NCI-H460 (cell line): Measurements from ENCODE around the gene SNAPIN. TPM values are rescaled to one million over a fixed set of nuclear protein-coding genes. Genes with fewer than 3 reads are reported as not detected.

Experiments
- DNase-seq: peaks from one replicate; pipeline ENCODE4 v3.0.0-alpha.2; 2016; ENCODE audit warnings: low read depth; ENCODE audit errors: extremely low read depth
- small RNA-seq, 2 experiments: library from RNA; depleted of rRNA; stranded (forward); fragments of <200 nt; gene quantifications; one replicate each; pipeline ENCODE3, GENCODE V24; 2014
- total RNA-seq: library from RNA; depleted of rRNA; stranded (reverse); fragments of >200 nt; shearing (Covaris generic); gene quantifications from 2 replicates; pipeline ENCODE4 v1.2.3, GENCODE V29; 2014; rRNA removed

The SNAPIN gene
- total RNA-seq, 1 experiment from 2014 or later: 72.9 TPM

DNA sequence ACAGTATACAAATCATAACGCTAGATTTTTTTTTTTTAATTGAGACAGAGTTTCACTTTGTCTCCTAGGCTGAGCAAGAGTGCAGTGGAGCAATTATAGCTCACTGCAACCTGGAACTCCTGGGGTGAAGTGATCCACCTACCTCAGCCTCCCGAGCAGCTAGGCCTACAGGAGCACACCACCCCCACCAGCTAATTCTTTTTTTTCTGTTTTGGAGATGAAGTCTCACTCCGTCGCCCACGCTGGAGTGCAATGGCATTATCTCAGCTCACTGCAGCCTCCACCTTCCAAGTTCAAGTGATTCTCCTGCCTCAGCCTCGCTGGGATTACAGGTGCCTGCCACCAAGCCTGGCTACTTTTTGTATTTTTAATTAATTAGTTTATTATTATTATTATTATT is 41.3 kb downstream of the SNAPIN start:
- no peak for DNase-seq

DNA sequence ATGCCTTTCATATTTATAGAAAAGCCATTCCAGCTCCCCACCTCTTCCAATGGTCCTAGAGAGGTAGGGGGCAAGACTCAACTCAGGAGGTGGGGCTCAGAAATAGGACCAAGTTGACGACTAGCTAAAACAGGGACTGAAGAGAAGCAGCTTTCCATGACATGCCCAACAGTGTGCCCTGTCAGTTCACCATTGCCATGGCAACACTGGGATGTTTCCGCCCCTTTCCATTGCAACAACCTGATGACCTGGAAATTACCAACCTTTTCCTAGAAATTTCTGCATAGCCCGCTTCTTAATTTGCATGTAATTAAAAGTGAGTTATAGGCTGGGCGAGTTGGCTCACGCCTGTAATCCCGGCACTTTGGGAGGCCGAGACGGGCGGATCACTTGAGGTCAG is 47.0 kb downstream of the SNAPIN start:
- no peak for DNase-seq

DNA sequence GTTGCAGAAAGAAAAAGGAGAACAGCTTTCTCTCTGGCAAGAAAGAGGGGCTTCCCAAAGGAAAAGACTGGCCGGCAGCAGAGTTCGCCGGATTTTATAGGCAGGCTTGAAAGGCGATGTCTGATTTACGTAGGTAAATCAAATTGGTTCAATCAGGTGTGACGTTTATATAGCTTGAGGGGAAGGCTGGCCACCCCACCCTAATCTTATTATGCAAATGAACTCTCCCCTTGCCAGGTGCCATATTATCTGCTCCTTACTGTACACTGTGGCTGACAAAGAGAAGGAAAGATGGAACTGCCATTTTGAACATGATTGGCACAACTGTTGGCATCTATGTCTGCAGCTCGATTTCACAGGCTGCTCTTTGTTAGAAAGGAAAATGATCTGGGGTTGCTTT is 52.5 kb downstream of the SNAPIN start:
- DNase-seq: no peak

Small RNA genes within 50 kb of the gene (small RNA-seq; reads per million reads assigned to genes)
- gene MIR8083 (0 reads per million in 2 experiments), gene RN7SL372P (0 reads per million in 2 experiments)

Other genes with a start within 250 kb of the SNAPIN start
- not detected in 2 replicates for gene S100A7A, start 242.2 kb upstream of the SNAPIN start, total RNA-seq
- gene S100A7, start 198.1 kb upstream of the SNAPIN start, total RNA-seq: not detected in 2 replicates
- gene S100A6, start 122.7 kb upstream of the SNAPIN start, total RNA-seq: 743 and 832 TPM in 2 replicates
- gene S100A5, start 117.8 kb upstream of the SNAPIN start, total RNA-seq: 0.30 TPM in 1 of 2 replicates, not detected in the other
- 201 and 238 TPM in 2 replicates for gene S100A4, start 112.9 kb upstream of the SNAPIN start, total RNA-seq
- gene S100A3, start 109.4 kb upstream of the SNAPIN start, total RNA-seq: 1.1 and 3.4 TPM in 2 replicates
- 4.0 and 5.6 TPM in 2 replicates for gene S100A2, start 92.9 kb upstream of the SNAPIN start, total RNA-seq
- 96.5 and 101 TPM in 2 replicates for gene S100A16, start 45.6 kb upstream of the SNAPIN start, total RNA-seq
- gene S100A14, start 42.4 kb upstream of the SNAPIN start, total RNA-seq: not detected in 2 replicates
- gene S100A13, start 31.2 kb upstream of the SNAPIN start, total RNA-seq: 74.4 and 99.7 TPM in 2 replicates
- not detected in 2 replicates for gene S100A1, start 30.3 kb upstream of the SNAPIN start, total RNA-seq
- gene CHTOP, start 24.6 kb upstream of the SNAPIN start, total RNA-seq: 82.8 and 101 TPM in 2 replicates
- gene ILF2, start 12.3 kb downstream of the SNAPIN start, total RNA-seq: 294 and 315 TPM in 2 replicates
- gene NPR1, start 20.0 kb downstream of the SNAPIN start, total RNA-seq: 3.0 and 3.3 TPM in 2 replicates
- gene INTS3, start 69.3 kb downstream of the SNAPIN start, total RNA-seq: 36.3 and 46.6 TPM in 2 replicates
- 0.69 and 1.2 TPM in 2 replicates for gene SLC27A3, start 116.7 kb downstream of the SNAPIN start, total RNA-seq